Upper lobe of left lung (tissue), 4 donors: ENCODE data around the gene WBP2.

Source experiments
- EP300 ChIP-seq, 4 donors: sonication (generic); formaldehyde crosslinking; IDR thresholded peaks; one replicate each; pipeline ENCODE4 v1.5.1; 2017; ENCODE audit warnings: antibody characterized with exemption in 4 of 4, control low read depth in 2 of 4
- POLR2A ChIP-seq, 4 donors: fragments of 450-650 bp; IDR thresholded peaks; one replicate each; pipeline ENCODE4 v1.5.1; 2016 to 2017; ENCODE audit warnings: antibody characterized with exemption in 4 of 4, mild to moderate bottlenecking in 2 of 4
- POLR2AphosphoS5 ChIP-seq, 2 donors: sonication (generic); formaldehyde crosslinking; IDR thresholded peaks; one replicate each; pipeline ENCODE4 v1.5.1; 2017; ENCODE audit warnings: antibody characterized with exemption in 2 of 2
- TF ChIP-seq, protein P1 (sequence below), 6 experiments: fragments of 450-650 bp in 4 of 6; fragments of 200-600 bp in 2 of 6; sonication (generic) in 2 of 6; IDR thresholded peaks; one replicate each; pipeline ENCODE4 v1.5.1; 2016 to 2019; ENCODE audit warnings: antibody characterized with exemption in 6 of 6

DNA sequence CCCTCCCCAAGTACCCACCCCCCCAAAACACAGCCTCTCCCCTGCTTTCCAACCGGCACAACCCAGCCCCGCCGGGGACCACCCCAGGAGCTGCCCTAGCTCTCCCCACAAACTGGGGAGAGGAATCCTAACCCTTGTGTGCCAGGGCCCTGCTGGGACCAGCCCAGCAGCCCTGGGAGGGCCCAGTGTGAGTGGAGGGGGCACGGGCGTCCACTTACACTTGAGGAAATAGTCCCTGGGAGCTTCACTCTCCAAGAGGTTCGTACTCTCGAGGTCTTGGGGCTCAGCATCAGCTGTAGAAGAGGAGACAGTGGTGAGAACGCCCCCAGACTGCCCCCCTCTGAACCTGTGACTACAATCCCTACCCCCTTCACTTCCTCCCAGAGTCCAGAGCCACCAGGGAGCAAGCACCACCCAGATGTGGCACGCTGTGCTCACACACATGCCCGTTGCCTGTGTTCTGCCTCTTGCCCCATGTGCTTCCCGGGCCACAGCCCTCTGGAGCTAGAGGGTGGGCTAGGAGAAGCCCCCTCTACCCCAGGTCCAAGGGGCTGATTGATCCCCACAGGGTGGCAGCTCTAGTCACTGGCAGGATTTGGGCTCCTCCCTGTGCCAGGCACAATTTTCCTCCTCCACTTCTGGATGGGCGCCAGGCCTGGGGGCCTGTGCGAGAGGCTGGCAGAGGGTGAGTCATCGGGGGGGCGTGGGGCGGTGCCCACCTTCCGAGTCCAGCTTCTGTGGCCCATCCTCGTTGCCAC is 20.2 kb upstream of the WBP2 start:
- TF ChIP-seq POLR2A (IDR thresholded peaks at IDR 0.05) (no peak), POLR2AphosphoS5 (IDR thresholded peaks at IDR 0.05) (no peak), EP300 (IDR thresholded peaks at IDR 0.05) (no peak)
- TF ChIP-seq, protein P1, sequence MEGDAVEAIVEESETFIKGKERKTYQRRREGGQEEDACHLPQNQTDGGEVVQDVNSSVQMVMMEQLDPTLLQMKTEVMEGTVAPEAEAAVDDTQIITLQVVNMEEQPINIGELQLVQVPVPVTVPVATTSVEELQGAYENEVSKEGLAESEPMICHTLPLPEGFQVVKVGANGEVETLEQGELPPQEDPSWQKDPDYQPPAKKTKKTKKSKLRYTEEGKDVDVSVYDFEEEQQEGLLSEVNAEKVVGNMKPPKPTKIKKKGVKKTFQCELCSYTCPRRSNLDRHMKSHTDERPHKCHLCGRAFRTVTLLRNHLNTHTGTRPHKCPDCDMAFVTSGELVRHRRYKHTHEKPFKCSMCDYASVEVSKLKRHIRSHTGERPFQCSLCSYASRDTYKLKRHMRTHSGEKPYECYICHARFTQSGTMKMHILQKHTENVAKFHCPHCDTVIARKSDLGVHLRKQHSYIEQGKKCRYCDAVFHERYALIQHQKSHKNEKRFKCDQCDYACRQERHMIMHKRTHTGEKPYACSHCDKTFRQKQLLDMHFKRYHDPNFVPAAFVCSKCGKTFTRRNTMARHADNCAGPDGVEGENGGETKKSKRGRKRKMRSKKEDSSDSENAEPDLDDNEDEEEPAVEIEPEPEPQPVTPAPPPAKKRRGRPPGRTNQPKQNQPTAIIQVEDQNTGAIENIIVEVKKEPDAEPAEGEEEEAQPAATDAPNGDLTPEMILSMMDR (IDR thresholded peaks at IDR 0.05): no peak
